HG03064 (cell line): Measurements from ENCODE around the gene RBM43.
"Not testable (repeated sequence)": the region's sequence is repeated elsewhere in the genome, so short reads cannot be mapped to it uniquely, and the experiment has no call there.

Experiments
- ATAC-seq: cut with Tn5 transposase; IDR thresholded peaks from one replicate; pipeline ENCODE4 v1.9.1; 2021; ENCODE audit warnings: low read depth; ENCODE audit not compliant: unreplicated experiment

The RBM43 gene

DNA sequence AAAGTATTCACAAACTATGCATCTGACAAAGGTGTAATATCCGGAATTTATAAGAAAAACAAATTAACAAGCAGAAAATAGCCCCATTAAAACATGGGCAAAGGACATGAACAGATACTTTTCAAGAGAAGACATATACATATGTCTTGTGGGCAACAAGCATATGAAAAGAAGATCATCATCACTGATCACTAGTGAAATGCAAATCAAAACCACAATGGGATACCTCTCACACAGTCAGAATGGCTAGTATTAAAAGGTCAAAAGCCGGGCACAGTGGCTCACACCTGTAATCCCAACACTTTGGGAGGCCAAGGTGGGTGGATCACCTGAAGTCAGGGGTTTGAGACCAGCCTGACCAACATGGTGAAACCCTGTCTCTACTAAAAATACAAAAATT lies 28.4 kb downstream of the RBM43 start:
- not testable (repeated sequence) for ATAC-seq

DNA sequence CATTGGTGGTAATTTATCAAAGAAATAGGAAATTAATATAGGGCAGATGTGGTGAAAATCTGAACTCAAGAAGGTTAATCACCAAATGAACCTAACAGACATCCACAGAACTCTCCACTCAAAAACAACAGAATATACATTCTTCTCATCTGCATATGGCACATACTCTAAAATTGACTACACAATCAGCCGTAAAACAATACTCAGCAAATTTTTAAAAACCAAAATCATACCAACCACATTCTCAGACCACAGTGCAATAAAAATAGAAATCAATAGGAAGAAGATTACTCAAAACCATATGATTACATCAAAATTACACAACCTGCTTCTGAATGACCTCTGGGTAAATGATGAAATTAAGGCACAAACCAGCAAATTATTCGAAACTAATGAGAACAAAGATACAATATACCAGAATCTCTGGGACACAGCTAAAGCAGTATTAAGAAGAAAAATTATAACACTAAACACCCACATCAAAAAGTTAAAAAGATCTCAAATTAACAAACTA lies 31.0 kb downstream of the RBM43 start:
- ATAC-seq, result no peak

DNA sequence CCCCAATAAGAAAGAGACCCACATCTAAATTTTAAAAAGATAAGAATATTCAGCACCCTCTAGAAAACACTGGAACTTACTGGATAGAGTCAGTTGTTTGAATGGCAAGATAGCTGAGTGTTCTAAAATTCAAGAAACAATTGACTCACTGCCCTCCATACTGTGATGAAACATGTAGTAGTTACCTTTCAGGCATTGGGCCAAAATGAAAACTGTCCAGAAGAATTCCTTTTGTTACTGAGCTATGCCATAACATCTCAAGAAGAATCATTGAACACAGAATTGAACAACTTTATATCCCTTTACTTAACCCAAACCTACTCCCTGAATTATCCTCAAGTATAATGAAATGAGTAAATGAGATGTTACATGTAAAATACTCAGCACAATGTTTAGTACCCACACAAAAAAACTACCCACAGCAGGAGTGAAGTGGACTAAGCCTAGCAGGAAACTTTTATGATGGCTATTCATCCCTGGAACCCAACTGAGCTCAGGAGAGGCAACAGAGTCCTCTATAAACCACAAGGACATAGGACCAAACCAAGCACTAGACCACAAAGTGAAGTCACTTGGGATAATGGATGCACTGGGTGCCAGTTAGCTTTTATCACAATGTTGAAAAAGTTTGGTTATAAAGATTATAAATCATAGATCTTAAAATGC lies 32.7 kb downstream of the RBM43 start:
- no peak for ATAC-seq

DNA sequence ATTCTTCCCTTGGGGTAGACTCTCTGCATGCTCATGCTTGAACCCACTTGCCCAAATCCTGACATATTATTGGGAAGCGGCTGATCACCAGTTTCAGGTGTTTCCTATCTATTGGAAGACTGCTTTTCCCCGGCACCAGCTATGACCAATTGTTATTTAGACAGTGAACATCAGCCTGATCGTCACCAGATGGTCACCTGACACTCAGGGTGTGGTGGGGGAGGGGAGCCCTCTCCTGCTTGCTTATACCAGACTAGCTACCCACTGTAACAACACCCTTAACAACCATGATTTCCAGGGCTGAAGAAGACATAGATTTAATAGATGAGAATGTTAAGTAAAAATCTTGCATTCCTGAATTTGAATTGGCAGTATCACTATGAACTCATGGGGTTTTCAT lies 44.3 kb downstream of the RBM43 start:
- no peak for ATAC-seq

DNA sequence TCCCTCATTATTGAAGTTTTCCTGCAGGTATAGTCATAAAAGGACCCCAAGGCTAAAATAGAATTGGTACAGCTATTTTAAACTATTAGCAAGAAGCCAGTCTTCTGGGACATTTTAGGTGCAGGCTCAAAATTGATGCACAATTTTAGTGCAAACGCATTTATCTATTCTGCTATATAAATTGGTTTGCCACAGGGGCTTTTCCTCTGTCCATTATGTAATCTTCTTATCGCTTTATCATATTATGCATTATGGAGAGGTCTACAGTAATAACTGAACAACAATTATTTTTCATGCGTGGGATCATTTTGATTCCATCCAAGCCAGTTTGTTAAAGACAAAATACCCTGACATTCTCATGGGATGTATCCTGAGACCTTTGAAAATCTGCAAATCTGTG lies 54.6 kb downstream of the RBM43 start:
- ATAC-seq, result no peak

DNA sequence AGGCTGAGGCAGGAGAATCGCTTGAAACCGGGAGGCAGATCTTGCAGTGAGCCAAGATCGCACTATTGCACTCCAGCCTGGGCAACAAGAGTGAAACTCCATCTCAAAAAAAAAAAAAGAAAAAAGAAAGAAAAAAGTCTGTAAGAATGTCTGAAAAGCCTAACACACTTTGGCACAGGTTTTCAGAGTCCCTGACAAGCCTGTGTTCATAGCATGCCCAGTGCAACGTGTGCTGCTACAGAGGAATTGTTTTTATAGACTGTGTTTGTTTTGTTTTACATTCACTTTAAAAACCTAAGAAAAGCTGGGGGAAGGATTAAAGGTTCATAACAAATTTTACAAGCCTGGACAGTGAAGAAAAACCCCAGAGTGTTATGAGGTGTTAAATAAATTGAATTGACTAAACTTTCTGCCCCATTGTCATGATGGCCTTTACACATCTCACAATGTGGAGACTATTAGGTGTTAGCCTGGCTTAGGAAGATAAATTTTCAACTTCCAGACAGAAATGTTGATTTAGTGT lies 55.2 kb downstream of the RBM43 start:
- no peak for ATAC-seq

DNA sequence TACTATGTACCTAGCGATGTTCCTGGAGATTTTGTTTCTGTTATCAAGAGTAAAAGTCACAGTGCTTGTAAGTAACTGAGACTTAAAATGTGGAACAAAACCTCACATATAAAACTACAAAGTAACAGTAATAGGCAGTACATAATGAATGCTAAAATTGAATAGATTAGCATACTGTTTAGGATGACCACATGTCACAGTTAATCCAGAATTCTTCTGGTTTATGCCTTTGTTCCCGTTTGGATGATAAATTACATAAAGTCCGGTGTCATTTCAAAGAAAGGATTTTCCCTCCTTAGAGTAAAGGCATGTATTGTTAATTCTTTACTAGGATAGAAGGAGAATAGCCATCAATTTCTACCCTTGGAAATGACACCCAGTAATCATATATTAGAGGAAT lies 56.1 kb downstream of the RBM43 start:
- no peak for ATAC-seq

DNA sequence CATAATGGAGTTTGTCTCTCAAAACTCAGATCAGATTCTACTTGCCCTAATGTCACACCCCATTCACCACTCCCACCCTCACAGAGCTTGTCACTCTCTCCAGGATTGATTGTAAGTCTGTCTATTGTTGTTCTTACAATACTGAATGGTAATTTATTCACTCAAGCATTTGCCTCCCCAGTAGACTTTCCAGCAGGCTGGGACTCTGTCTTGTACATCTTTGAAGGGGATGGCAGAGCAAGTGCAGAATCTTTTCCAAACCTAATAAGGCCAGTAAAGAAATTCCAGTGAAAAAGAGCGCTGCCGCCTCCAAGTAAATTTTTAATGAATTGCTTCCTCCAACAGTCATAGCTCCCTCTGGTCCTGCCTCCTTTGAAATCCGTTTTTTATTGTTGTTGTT lies 56.9 kb downstream of the RBM43 start:
- no peak for ATAC-seq

DNA sequence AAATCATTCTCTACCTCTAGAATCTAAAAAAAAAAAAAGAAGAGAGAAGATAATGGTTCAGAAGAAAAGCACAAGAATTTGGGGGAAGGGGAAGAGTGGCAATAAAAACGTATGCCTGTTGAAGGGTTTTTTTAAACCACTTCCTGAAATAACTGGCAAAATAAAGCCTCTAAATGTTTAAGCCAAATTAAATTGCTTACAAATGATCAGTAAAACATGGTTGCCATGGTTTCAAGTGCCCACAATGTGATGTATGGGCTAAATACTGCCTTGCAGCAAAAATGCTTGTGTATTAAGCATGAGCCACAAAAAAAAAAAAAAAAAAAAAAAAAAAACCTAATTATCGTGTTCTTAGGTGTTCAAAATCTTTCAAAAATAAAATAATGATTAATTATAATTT lies 60.8 kb downstream of the RBM43 start:
- no peak for ATAC-seq

DNA sequence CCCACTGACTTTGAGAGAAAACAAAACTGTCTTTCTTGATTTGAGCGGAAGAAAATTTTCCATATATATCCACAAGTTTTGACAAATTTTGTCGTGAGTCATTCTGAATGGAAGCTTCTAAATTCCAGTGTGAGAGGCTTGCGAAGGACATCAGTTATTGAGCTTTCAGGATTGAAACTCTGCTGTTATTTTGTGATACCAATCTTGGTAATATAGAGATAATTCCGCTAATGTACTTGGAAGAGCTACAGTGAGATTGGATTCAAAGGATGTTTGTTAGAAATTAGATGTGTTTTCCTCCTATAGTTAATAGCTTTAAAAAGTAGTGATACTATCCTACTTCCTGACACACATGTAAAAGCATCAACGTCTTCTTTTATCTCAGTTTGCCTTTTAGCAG lies 61.4 kb downstream of the RBM43 start:
- ATAC-seq, result no peak

DNA sequence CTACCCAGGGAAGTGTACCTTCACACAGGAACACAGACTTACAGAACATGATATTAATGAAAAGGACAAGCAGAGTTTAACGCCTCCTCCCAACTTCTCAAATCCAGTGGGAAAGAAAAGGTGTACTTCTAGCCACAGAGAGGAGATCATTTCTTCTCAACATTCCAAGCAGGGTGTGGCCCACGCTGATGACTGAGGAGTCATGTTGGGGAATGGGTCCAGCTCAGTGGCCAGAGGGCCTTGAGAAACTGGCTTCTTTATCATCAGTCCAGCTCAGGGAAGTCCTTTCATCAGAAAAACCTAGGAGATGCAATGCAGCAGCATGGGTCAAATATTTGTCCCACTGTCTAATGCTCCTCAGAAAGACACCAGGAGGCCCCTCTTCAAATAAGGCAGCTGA lies 63.0 kb downstream of the RBM43 start:
- ATAC-seq, result no peak
